ENCODE data around the gene MFAP1. TPM values are rescaled to one million over a fixed set of nuclear protein-coding genes. Genes with fewer than 3 reads are reported as not detected.

Gene MFAP1, protein sequence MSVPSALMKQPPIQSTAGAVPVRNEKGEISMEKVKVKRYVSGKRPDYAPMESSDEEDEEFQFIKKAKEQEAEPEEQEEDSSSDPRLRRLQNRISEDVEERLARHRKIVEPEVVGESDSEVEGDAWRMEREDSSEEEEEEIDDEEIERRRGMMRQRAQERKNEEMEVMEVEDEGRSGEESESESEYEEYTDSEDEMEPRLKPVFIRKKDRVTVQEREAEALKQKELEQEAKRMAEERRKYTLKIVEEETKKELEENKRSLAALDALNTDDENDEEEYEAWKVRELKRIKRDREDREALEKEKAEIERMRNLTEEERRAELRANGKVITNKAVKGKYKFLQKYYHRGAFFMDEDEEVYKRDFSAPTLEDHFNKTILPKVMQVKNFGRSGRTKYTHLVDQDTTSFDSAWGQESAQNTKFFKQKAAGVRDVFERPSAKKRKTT
- total RNA-seq (2014; rRNA removed; shearing (Covaris generic)): 18.4 and 24.5 TPM in 2 replicates
- 33.6 and 34.9 TPM in 2 replicates for polyA plus RNA-seq (2016; fragmentation: Nextera tagmentation; extraction: Ambion mirVana)
- long read RNA-seq, transcript MFAP1-201 (9 exons, 2,155 nt): major isoform, 31 of 39 reads
- long read RNA-seq, partial matches to known transcripts: 7 of 39 reads
- long read RNA-seq, other reads (novel, unspliced or antisense): 1 of 39 reads

DNA sequence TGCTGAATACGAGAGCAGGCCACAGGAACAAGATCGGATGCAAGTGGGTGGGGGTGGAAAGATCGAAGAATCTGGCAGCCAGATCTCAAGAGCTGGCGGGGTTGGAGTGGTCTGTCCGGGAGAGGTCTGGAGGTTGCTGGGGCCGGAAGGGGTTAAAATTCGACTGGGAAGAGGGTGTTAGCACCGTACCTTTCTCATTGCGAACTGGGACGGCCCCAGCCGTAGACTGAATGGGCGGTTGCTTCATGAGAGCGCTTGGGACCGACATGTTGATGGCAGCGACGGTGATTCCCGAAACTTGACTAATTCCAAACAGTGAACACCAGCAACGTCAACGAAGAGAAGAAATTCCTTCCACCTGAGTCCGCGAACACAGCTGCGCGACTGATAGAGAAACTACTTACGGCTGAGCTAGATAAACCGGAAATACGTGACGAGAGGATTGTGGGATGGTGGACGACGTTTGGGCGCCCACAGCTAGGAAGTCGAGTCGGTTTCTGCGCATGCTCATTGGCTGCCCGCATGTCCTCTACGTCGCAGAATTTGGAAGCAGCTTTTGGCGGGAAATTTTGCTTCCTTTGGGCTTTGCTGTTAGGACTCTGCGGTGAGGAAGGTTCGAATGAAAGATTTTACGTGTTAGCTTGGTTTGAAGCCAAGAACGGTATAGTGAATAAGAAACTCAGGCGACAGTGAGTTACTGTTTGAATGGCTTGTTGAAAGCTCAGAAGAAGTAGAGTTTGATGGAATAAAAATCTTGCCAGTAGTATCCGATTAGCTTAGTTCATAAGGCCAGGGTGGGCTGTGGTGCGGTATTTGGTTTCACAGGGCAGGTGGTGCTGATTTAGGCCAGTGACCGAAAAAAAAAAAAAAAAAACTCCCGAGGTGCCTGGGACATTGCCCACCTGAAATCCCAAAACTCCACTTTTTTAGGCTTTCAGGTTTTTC lies at the start of gene MFAP1:
MFAP1 (minus strand) TSS at position 389 of the 945 bp plus-strand sequence; CDS start at position 268, 121 bp downstream.
- Histone ChIP-seq H3K9me2 (ENCODE audit: insufficient read depth) (peaks cover 12% of the 10 kb centered on the region), H3K36me3 (ENCODE audit: insufficient read depth) (no peaks in the 10 kb centered on the region; the same call in 1 of the 2 replicates), H4K20me1 (replicated peaks; ENCODE audit: insufficient read depth) (peaks cover 10% of the 10 kb centered on the region), H3K27ac (ENCODE audit: low read depth) (peak within 1 kb of the TSS; percentile 81), H2AFZ (peak within 1 kb of the TSS; percentile 86; the same call in 1 of the 2 replicates), H3K79me2 (replicated peaks; ENCODE audit: insufficient read depth) (peaks cover 47% of the 10 kb centered on the region), H3K4me3 (peak within 1 kb of the TSS; percentile 61), H3K4me1 (ENCODE audit: insufficient read depth) (no peaks in the 10 kb centered on the region), H3K27me3 (ENCODE audit: insufficient read depth) (peaks cover 15% of the 10 kb centered on the region), H3K4me2 (peak within 1 kb of the TSS; percentile 74), H3F3A (replicated peaks; ENCODE audit: low read depth) (peaks cover 14% of the 10 kb centered on the region)
- peak; percentile 97 for DNase-seq (ENCODE audit: low spot score)
- peaks cover 4% of the 10 kb centered on the region; the same call in 1 of the 3 replicates for H3K4me1 Mint-ChIP-seq
- peak; percentile 88 for ATAC-seq
- peaks cover 27% of the 10 kb centered on the region for H3K27me3 Mint-ChIP-seq (ENCODE audit: insufficient read depth, low read depth, poor library complexity)
- H3K36me3 Mint-ChIP-seq (ENCODE audit: low read depth): peaks cover 32% of the 10 kb centered on the region
- peak within 1 kb of the TSS; percentile 96 for H3K4me3 Mint-ChIP-seq
- H3K9me3 Mint-ChIP-seq: peaks cover 23% of the 10 kb centered on the region
- H3K27ac Mint-ChIP-seq: peak within 1 kb of the TSS; percentile 95
- TF ChIP-seq ZNF114 (CRISPR knock-in tag; IDR thresholded peaks at IDR 0.05) (no peak), STAT1 (IDR thresholded peaks at IDR 0.05; ENCODE audit: unreplicated experiment) (no peak), CREB1 (CRISPR knock-in tag; IDR thresholded peaks at IDR 0.05; ENCODE audit: low read depth) (peak; percentile 84), POLR2AphosphoS5 (IDR thresholded peaks at IDR 0.05; ENCODE audit: low read depth) (peak; percentile 98), JUNB (IDR thresholded peaks at IDR 0.05; ENCODE audit: unreplicated experiment) (no peak), ZNF331 (CRISPR knock-in tag; IDR thresholded peaks at IDR 0.05; ENCODE audit: low read depth) (no peak), NANOG (IDR thresholded peaks at IDR 0.05; ENCODE audit: borderline replicate concordance) (no peak), EZH2 (IDR thresholded peaks at IDR 0.05; ENCODE audit: low read depth, unreplicated experiment) (no peak)
- TF ChIP-seq, protein P1, sequence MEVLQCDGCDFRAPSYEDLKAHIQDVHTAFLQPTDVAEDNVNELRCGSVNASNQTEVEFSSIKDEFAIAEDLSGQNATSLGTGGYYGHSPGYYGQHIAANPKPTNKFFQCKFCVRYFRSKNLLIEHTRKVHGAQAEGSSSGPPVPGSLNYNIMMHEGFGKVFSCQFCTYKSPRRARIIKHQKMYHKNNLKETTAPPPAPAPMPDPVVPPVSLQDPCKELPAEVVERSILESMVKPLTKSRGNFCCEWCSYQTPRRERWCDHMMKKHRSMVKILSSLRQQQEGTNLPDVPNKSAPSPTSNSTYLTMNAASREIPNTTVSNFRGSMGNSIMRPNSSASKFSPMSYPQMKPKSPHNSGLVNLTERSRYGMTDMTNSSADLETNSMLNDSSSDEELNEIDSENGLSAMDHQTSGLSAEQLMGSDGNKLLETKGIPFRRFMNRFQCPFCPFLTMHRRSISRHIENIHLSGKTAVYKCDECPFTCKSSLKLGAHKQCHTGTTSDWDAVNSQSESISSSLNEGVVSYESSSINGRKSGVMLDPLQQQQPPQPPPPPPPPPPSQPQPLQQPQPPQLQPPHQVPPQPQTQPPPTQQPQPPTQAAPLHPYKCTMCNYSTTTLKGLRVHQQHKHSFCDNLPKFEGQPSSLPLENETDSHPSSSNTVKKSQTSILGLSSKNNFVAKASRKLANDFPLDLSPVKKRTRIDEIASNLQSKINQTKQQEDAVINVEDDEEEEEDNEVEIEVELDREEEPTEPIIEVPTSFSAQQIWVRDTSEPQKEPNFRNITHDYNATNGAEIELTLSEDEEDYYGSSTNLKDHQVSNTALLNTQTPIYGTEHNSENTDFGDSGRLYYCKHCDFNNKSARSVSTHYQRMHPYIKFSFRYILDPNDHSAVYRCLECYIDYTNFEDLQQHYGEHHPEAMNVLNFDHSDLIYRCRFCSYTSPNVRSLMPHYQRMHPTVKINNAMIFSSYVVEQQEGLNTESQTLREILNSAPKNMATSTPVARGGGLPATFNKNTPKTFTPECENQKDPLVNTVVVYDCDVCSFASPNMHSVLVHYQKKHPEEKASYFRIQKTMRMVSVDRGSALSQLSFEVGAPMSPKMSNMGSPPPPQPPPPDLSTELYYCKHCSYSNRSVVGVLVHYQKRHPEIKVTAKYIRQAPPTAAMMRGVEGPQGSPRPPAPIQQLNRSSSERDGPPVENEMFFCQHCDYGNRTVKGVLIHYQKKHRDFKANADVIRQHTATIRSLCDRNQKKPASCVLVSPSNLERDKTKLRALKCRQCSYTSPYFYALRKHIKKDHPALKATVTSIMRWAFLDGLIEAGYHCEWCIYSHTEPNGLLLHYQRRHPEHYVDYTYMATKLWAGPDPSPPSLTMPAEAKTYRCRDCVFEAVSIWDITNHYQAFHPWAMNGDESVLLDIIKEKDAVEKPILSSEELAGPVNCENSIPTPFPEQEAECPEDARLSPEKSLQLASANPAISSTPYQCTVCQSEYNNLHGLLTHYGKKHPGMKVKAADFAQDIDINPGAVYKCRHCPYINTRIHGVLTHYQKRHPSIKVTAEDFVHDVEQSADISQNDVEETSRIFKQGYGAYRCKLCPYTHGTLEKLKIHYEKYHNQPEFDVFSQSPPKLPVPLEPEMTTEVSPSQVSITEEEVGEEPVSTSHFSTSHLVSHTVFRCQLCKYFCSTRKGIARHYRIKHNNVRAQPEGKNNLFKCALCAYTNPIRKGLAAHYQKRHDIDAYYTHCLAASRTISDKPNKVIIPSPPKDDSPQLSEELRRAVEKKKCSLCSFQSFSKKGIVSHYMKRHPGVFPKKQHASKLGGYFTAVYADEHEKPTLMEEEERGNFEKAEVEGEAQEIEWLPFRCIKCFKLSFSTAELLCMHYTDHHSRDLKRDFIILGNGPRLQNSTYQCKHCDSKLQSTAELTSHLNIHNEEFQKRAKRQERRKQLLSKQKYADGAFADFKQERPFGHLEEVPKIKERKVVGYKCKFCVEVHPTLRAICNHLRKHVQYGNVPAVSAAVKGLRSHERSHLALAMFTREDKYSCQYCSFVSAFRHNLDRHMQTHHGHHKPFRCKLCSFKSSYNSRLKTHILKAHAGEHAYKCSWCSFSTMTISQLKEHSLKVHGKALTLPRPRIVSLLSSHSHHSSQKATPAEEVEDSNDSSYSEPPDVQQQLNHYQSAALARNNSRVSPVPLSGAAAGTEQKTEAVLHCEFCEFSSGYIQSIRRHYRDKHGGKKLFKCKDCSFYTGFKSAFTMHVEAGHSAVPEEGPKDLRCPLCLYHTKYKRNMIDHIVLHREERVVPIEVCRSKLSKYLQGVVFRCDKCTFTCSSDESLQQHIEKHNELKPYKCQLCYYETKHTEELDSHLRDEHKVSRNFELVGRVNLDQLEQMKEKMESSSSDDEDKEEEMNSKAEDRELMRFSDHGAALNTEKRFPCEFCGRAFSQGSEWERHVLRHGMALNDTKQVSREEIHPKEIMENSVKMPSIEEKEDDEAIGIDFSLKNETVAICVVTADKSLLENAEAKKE (CRISPR knock-in tag; IDR thresholded peaks at IDR 0.05): no peak
- TF ChIP-seq, protein P2, sequence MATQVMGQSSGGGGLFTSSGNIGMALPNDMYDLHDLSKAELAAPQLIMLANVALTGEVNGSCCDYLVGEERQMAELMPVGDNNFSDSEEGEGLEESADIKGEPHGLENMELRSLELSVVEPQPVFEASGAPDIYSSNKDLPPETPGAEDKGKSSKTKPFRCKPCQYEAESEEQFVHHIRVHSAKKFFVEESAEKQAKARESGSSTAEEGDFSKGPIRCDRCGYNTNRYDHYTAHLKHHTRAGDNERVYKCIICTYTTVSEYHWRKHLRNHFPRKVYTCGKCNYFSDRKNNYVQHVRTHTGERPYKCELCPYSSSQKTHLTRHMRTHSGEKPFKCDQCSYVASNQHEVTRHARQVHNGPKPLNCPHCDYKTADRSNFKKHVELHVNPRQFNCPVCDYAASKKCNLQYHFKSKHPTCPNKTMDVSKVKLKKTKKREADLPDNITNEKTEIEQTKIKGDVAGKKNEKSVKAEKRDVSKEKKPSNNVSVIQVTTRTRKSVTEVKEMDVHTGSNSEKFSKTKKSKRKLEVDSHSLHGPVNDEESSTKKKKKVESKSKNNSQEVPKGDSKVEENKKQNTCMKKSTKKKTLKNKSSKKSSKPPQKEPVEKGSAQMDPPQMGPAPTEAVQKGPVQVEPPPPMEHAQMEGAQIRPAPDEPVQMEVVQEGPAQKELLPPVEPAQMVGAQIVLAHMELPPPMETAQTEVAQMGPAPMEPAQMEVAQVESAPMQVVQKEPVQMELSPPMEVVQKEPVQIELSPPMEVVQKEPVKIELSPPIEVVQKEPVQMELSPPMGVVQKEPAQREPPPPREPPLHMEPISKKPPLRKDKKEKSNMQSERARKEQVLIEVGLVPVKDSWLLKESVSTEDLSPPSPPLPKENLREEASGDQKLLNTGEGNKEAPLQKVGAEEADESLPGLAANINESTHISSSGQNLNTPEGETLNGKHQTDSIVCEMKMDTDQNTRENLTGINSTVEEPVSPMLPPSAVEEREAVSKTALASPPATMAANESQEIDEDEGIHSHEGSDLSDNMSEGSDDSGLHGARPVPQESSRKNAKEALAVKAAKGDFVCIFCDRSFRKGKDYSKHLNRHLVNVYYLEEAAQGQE (IDR thresholded peaks at IDR 0.05; ENCODE audit: unreplicated experiment): no peak
- TF ChIP-seq, protein P3, sequence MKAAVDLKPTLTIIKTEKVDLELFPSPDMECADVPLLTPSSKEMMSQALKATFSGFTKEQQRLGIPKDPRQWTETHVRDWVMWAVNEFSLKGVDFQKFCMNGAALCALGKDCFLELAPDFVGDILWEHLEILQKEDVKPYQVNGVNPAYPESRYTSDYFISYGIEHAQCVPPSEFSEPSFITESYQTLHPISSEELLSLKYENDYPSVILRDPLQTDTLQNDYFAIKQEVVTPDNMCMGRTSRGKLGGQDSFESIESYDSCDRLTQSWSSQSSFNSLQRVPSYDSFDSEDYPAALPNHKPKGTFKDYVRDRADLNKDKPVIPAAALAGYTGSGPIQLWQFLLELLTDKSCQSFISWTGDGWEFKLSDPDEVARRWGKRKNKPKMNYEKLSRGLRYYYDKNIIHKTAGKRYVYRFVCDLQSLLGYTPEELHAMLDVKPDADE (IDR thresholded peaks at IDR 0.05): peak; percentile 78
